NCI-H1694 treated with DMSO at 0.1 percent for 48 hours (cell line): ENCODE results near the gene EVA1C.
"Not testable (repeated sequence)": the region's sequence is repeated elsewhere in the genome, so short reads cannot be mapped to it uniquely, and the experiment has no call there.

Source experiments
- DNase-seq: peaks from one replicate; lab custom pipeline; 2025; lab: John Stamatoyannopoulos, UW

Gene EVA1C

GRCh38 chr21:32424674-32425073 lies 12.2 kb downstream of the EVA1C start:
- DNase-seq: no peak

GRCh38 chr21:32425628-32426027 lies 13.1 kb downstream of the EVA1C start:
- DNase-seq: no peak

GRCh38 chr21:32426066-32426465 lies 13.6 kb downstream of the EVA1C start:
- no peak for DNase-seq

GRCh38 chr21:32426592-32427051 lies 14.1 kb downstream of the EVA1C start:
- DNase-seq: no peak

- no peak for DNase-seq
Measured at GRCh38 chr21:32427958-32428623, 15.6 kb downstream of the EVA1C start.

GRCh38 chr21:32432982-32433660 lies 20.6 kb downstream of the EVA1C start:
- DNase-seq: not testable (repeated sequence)

- DNase-seq: no peak
Measured at GRCh38 chr21:32437729-32438128, 25.2 kb downstream of the EVA1C start.

- no peak for DNase-seq
Measured at GRCh38 chr21:32442566-32443318, 30.2 kb downstream of the EVA1C start.

GRCh38 chr21:32445101-32445500 lies 32.6 kb downstream of the EVA1C start:
- DNase-seq: no peak

GRCh38 chr21:32446440-32446839 lies 33.9 kb downstream of the EVA1C start:
- DNase-seq: not testable (repeated sequence)

GRCh38 chr21:32447224-32447623 lies 34.7 kb downstream of the EVA1C start:
- no peak for DNase-seq

- no peak for DNase-seq
Measured at GRCh38 chr21:32448803-32449594, 36.5 kb downstream of the EVA1C start.

GRCh38 chr21:32450881-32451701 lies 38.6 kb downstream of the EVA1C start:
- not testable (repeated sequence) for DNase-seq

- not testable (repeated sequence) for DNase-seq
Measured at GRCh38 chr21:32452191-32452590, 39.7 kb downstream of the EVA1C start.

- DNase-seq: no peak
Measured at GRCh38 chr21:32452641-32453040, 40.1 kb downstream of the EVA1C start.

- DNase-seq: no peak
Measured at GRCh38 chr21:32455548-32455947, 43.0 kb downstream of the EVA1C start.

- DNase-seq: no peak
Measured at GRCh38 chr21:32456497-32456918, 44.0 kb downstream of the EVA1C start.

GRCh38 chr21:32457360-32457840 lies 44.9 kb downstream of the EVA1C start:
- DNase-seq: no peak

GRCh38 chr21:32457962-32458361 lies 45.5 kb downstream of the EVA1C start:
- no peak for DNase-seq

GRCh38 chr21:32459972-32460371 lies 47.5 kb downstream of the EVA1C start:
- DNase-seq: no peak

GRCh38 chr21:32461503-32461902 lies 49.0 kb downstream of the EVA1C start:
- no peak for DNase-seq
